PFSK-1 (cell line): ENCODE data around the gene MINDY4.

Experiments
- FOXP2 ChIP-seq: optimal IDR thresholded peaks from 2 replicates; pipeline ENCODE3; 2011; ENCODE audit warnings: borderline replicate concordance, control low read depth, inconsistent platforms; ENCODE audit not compliant: insufficient read depth; ENCODE audit errors: extremely low read length, extremely low read depth
- POLR2AphosphoS5 ChIP-seq: IDR thresholded peaks from 2 replicates; pipeline ENCODE4 v1.6.1; 2012; ENCODE audit warnings: low read depth, mild to moderate bottlenecking, control low read depth, low read length, moderate library complexity
- REST ChIP-seq, 2 experiments: IDR thresholded peaks; 2 replicates each; pipeline versions ENCODE4 v1.6.1 to v1.8.0; 2011 to 2012; ENCODE audit warnings: low read depth in 2 of 2, low read length in 2 of 2, control low read depth in 1 of 2, inconsistent platforms in 1 of 2, mild to moderate bottlenecking in 1 of 2, moderate library complexity in 1 of 2; ENCODE audit not compliant: insufficient read depth in 1 of 2
- SIN3A ChIP-seq: IDR thresholded peaks from 2 replicates; pipeline ENCODE4 v1.6.1; 2012; ENCODE audit warnings: mild to moderate bottlenecking, low read length, moderate library complexity, borderline replicate concordance; ENCODE audit not compliant: insufficient read depth
- TAF1 ChIP-seq: IDR thresholded peaks from 2 replicates; pipeline ENCODE4 v1.6.1; 2012; ENCODE audit warnings: low read length, control low read depth, borderline replicate concordance; ENCODE audit not compliant: insufficient read depth

The MINDY4 gene

DNA sequence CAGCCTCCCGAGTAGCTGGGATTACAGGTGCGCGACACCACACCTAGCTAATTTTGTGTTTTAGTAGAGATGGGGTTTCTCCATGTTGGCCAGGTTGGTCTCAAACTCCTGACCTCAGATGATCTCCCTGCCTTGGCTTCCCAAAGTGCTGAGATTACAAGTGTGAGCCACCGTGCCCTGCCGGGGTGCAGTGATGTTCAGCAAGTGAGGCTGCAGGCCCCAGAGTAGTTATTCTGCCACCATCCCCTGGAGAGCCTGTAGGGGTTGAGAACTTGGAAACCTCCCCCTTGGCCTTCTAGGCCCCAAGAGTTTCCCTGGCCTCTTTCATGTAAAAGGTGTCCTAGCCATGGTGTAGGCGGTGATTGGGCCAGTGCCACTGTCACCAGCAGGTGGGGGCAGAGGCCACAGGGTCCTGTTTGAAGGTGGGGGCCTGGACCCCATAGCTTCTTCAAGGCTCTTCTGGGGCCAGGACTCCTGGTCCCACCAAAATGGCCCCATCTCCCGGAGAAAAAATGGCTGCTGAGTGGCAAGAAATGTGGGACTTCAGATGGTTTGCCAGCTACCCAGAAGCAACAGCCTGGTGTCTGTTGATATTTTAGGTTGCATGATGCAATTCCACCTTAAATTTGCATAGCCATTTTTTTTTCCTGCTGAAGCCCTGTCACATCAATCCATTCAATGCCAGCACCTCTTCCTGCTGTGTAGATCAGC is 44.8 kb upstream of the MINDY4 start:
- TF ChIP-seq POLR2AphosphoS5 (no peak), REST (IDR thresholded peaks at IDR 0.05; ENCODE audit: insufficient read depth in 1 of 2, low read depth in 2 of 2, low read length in 2 of 2) (no peak), TAF1 (no peak), FOXP2 (no peak)

DNA sequence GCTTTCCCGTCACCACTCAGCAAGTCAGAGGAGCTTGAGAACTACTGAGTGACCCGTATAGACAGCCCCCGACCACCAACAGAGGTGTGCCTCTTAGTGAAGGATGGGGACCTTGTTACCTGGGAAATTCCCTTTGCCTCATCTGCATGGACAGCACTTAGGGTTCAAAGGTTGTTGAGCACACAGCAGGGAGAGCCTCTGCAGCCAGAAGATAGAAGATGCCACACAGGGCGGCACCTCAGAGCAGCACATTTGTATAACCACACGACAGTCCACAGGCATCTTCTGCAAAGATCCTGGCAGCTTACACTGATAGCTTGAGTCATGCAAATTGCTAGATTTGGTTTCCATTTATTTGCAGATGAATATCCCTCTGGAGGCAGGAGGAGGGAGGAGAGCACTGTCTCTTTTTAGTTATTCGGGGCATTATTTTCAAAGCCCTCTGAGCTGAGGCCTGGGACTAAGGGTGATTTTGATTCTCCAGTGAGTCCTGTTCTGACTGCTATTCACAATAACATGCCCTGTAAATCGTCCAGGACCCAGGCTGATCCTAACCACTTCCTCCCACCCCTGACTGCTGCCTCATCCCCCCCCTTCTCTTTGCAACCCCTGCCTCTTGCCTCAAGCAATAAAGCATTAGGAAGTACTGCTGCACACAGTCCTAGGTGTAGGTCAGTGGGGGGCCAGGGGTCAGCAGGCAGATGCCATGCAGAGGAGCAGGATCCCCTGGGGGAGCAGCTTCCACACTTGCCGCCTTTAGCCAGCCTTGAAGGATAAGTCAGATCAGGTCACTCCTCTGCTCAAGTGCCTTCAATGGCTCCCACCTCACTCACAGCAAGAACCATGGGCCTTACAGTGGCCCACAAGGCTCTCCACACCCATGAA is 43.9 kb upstream of the MINDY4 start:
- no peak for TF ChIP-seq POLR2AphosphoS5
- TF ChIP-seq REST (IDR thresholded peaks at IDR 0.05; ENCODE audit: insufficient read depth in 1 of 2, low read depth in 2 of 2, low read length in 2 of 2) = no peak
- no peak for TF ChIP-seq SIN3A
- no peak for TF ChIP-seq FOXP2
- TF ChIP-seq TAF1 = no peak

GRCh38 chr7:30728591-30729100 is 42.6 kb upstream of the MINDY4 start:
- TF ChIP-seq SIN3A (no peak), FOXP2 (no peak), REST (IDR thresholded peaks at IDR 0.05; ENCODE audit: insufficient read depth in 1 of 2, low read depth in 2 of 2, low read length in 2 of 2) (no peak), TAF1 (no peak), POLR2AphosphoS5 (no peak)

- TF ChIP-seq REST (IDR thresholded peaks at IDR 0.05; ENCODE audit: insufficient read depth in 1 of 2, low read depth in 2 of 2, low read length in 2 of 2) (no peak), SIN3A (no peak), FOXP2 (no peak), TAF1 (no peak), POLR2AphosphoS5 (no peak)
Observed at GRCh38 chr7:30729642-30730041, 41.6 kb upstream of the MINDY4 start.
